ENCODE data around the gene PALM.

DNA sequence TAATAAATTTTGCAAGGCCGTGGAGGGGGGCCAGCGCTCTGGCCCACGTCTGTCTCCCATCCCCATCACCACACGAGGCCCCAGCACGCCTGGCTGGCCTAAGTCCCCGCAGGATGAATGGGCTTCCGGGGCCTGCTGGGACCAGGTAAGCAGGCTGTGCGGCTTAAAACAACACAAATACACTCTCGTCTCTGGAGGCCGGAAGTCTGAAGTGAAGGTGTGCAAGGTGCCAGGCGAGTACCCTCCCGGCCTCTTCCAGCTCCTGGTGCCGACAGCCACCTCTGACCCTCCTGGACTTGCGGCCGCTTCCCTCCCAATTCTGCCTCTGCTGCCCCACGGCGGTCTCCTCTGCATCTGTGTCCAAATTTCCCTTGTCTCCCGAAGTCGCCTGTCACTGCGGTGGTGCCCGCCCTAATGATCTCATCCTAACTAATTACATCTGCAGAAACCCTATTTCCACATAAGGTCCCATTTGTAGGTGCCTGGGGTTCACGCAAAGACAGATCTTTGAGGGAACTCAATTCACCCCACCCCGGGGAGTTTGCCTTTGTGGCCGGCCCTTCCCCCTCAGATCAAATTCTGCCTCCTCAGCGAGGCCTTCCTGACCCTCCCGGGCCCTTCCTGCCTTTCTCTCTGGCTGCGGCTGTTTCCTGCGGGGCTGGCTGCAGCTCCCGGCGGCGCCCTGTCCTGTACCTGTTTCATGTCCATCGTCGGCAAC lies 80.4 kb downstream of the PALM start:
- TF ChIP-seq, protein P1, sequence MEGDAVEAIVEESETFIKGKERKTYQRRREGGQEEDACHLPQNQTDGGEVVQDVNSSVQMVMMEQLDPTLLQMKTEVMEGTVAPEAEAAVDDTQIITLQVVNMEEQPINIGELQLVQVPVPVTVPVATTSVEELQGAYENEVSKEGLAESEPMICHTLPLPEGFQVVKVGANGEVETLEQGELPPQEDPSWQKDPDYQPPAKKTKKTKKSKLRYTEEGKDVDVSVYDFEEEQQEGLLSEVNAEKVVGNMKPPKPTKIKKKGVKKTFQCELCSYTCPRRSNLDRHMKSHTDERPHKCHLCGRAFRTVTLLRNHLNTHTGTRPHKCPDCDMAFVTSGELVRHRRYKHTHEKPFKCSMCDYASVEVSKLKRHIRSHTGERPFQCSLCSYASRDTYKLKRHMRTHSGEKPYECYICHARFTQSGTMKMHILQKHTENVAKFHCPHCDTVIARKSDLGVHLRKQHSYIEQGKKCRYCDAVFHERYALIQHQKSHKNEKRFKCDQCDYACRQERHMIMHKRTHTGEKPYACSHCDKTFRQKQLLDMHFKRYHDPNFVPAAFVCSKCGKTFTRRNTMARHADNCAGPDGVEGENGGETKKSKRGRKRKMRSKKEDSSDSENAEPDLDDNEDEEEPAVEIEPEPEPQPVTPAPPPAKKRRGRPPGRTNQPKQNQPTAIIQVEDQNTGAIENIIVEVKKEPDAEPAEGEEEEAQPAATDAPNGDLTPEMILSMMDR (IDR thresholded peaks at IDR 0.05; ENCODE audit: low read depth, low read length, missing input control), result no peak
- TF ChIP-seq FOXA1 (IDR thresholded peaks at IDR 0.05) (no peak), JUND (IDR thresholded peaks at IDR 0.05) (no peak), TAF1 (conservative IDR thresholded peaks at IDR 0.05) (no peak), HNF4G (IDR thresholded peaks at IDR 0.05) (no peak), GABPA (IDR thresholded peaks at IDR 0.05 in 1 of 2, conservative IDR thresholded peaks at IDR 0.05 in 1 of 2) (no peak), YY1 (IDR thresholded peaks at IDR 0.05) (no peak)
- TF ChIP-seq, protein P2, sequence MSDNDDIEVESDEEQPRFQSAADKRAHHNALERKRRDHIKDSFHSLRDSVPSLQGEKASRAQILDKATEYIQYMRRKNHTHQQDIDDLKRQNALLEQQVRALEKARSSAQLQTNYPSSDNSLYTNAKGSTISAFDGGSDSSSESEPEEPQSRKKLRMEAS (IDR thresholded peaks at IDR 0.05), result no peak
- TF ChIP-seq, protein P3, sequence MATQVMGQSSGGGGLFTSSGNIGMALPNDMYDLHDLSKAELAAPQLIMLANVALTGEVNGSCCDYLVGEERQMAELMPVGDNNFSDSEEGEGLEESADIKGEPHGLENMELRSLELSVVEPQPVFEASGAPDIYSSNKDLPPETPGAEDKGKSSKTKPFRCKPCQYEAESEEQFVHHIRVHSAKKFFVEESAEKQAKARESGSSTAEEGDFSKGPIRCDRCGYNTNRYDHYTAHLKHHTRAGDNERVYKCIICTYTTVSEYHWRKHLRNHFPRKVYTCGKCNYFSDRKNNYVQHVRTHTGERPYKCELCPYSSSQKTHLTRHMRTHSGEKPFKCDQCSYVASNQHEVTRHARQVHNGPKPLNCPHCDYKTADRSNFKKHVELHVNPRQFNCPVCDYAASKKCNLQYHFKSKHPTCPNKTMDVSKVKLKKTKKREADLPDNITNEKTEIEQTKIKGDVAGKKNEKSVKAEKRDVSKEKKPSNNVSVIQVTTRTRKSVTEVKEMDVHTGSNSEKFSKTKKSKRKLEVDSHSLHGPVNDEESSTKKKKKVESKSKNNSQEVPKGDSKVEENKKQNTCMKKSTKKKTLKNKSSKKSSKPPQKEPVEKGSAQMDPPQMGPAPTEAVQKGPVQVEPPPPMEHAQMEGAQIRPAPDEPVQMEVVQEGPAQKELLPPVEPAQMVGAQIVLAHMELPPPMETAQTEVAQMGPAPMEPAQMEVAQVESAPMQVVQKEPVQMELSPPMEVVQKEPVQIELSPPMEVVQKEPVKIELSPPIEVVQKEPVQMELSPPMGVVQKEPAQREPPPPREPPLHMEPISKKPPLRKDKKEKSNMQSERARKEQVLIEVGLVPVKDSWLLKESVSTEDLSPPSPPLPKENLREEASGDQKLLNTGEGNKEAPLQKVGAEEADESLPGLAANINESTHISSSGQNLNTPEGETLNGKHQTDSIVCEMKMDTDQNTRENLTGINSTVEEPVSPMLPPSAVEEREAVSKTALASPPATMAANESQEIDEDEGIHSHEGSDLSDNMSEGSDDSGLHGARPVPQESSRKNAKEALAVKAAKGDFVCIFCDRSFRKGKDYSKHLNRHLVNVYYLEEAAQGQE (IDR thresholded peaks at IDR 0.05), result no peak
